Colon (tissue), 2 donors: ENCODE data around the gene THUMPD1.
"Not testable (repeated sequence)": the region's sequence is repeated elsewhere in the genome, so short reads cannot be mapped to it uniquely, and the experiment has no call there.

Experiments used
- FAIRE-seq: peaks from 2 replicates; lab custom pipeline; 2012; peaks lifted over from hg19 to GRCh38; lab: Jason Lieb, UNC
- donor health status: control.
- donor health status: control.

THUMPD1 gene

GRCh38 chr16:20695024-20695423 is 46.6 kb downstream of the THUMPD1 start:
- FAIRE-seq: no peak

DNA sequence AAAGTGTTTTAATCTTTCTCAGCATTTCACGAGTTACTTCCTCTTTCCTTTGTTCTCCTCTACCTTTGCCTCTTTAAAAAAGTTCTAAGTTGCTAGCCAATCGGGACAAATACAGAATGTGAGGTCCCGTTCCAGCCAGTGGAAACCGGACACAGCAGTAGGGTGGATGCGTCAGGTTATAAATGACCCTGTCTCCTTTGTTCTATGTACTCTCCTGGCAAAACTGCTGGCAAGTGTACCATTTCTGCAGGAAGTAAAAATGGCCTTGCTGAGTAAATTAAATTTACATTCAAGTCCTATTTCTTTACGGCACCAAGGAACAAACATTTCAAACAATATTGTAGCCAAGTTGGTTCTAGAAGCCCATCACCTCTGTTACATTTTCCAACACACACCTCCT is 47.5 kb downstream of the THUMPD1 start:
- FAIRE-seq: not testable (repeated sequence)

DNA sequence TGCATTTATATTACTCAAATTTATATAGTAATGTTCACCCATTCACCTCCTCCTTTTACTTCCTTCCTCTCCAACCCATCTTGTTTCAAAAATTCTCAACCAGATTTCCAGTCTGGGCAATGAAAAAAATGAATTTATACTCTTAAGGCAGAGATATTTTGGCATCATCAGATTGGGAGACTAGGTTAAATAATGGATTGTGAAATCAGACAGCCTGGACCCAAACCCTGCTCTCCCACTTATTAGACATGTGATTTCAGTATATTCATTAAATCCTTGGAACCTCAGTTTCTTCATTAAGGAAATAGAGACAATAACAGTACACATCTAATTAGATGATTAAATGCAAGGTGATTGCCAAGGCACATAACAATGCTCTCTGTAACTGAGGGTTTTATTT is 52.0 kb downstream of the THUMPD1 start:
- no peak for FAIRE-seq

DNA sequence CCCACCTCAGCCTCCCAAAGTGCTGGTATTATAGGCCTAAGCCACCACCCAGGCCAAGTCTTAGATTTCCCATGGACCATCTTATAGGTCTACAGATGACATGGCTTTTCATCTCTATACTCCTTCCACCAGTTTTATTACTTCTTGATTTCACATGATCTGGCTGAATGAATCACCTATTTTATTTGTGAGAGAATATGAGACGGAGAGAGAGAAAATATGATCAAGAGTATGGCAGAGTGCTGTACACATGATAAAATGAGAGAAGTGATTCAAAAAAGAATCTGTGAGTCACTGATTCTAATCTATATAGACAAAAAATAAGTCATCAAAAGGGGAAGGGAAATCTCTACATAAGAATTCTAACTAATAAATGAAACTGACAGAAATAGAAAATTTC is 57.8 kb downstream of the THUMPD1 start:
- FAIRE-seq: no peak
